Measurements from ENCODE around the gene DEK. TPM values are rescaled to one million over a fixed set of nuclear protein-coding genes. Genes with fewer than 3 reads are reported as not detected.

The DEK gene
- total RNA-seq, 2 donors from 2014 or later, result 72.6 to 130 TPM

DNA sequence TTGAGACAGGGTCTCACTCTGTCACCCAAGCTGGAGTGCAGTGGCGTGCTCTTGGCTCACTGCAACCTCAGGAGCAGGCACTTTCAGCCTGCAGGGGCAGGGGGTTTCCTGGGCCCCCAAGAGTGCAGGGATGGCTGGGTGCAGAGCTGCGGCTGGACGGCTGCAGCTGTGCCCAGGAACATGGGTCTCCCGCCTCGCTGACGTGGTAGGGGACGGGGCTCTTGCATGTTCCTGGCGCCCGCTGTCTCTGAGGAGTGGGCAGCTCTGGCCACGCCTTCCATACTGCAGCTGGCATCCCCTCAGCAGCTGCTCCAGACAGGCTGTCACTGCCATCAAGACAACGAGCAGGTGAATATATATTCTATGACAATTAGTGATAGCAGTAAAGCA is 2.2 kb upstream of the DEK start:
- Histone ChIP-seq H3K9me3 (no peaks in the 10 kb centered on the region), H3K27ac (no peak overlapping the region), H3K4me3 (no peak overlapping the region), H3K36me3 (no peaks in the 10 kb centered on the region), H3K27me3 (replicated peaks; ENCODE audit: insufficient read depth) (no peaks in the 10 kb centered on the region), H3K4me1 (ENCODE audit: control insufficient read depth in 1 of 2, low read depth in 2 of 2) (peaks cover 5 to 14% of the 10 kb centered on the region in 2 donors)
- ATAC-seq (ENCODE audit: insufficient number of reproducible peaks, low FRiP score, low read depth), result no peak
- no peak for DNase-seq (ENCODE audit: low spot score)
- TF ChIP-seq, protein P1, sequence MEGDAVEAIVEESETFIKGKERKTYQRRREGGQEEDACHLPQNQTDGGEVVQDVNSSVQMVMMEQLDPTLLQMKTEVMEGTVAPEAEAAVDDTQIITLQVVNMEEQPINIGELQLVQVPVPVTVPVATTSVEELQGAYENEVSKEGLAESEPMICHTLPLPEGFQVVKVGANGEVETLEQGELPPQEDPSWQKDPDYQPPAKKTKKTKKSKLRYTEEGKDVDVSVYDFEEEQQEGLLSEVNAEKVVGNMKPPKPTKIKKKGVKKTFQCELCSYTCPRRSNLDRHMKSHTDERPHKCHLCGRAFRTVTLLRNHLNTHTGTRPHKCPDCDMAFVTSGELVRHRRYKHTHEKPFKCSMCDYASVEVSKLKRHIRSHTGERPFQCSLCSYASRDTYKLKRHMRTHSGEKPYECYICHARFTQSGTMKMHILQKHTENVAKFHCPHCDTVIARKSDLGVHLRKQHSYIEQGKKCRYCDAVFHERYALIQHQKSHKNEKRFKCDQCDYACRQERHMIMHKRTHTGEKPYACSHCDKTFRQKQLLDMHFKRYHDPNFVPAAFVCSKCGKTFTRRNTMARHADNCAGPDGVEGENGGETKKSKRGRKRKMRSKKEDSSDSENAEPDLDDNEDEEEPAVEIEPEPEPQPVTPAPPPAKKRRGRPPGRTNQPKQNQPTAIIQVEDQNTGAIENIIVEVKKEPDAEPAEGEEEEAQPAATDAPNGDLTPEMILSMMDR (IDR thresholded peaks at IDR 0.05), result no peak

DNA sequence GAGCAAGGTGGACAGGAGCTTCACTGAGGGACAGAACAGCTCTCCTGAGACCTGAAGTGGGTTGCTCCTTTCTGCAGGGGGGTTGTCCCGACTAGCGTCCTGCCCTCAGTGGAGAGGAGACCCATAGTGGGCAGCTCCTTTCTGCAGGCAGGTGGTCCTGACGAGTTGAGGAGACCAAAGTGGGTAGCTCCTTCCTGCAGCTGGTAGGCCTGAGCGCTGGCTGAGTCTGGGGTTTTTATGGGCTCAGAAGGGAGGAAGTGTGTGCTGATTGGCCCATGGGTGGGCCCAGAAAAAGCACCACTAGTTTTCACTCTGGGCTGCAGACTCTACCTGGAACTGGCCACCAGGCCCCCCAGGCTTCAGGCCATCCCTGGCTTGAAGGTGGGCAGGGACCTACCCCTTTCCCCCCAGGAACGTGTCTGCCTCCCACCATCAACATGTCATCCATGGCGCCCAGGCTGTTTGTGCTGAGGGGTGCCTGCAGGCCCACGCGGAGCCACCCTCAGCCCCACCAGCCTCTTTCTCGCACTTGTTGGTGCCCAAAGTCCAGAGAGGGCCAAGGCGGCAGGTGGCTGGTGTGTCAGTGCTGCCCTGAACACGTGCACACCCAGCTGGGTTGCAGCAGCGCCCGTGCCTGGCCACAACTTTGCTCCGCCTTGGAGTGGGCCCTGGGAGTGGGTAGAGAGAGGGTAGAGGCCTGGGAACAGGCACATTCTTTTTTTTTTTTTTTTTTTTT is 1.6 kb upstream of the DEK start:
- Histone ChIP-seq H3K4me1 (ENCODE audit: control insufficient read depth in 1 of 2, low read depth in 2 of 2) (peaks cover 5 to 17% of the 10 kb centered on the region in 2 donors), H3K36me3 (no peaks in the 10 kb centered on the region), H3K4me3 (no peak overlapping the region), H3K9me3 (no peaks in the 10 kb centered on the region), H3K27ac (no peak overlapping the region), H3K27me3 (replicated peaks; ENCODE audit: insufficient read depth) (no peaks in the 10 kb centered on the region)
- ATAC-seq (ENCODE audit: insufficient number of reproducible peaks, low FRiP score, low read depth) (no peak), DNase-seq (ENCODE audit: low spot score) (no peak)
- TF ChIP-seq, protein P1 (IDR thresholded peaks at IDR 0.05), result no peak

DNA sequence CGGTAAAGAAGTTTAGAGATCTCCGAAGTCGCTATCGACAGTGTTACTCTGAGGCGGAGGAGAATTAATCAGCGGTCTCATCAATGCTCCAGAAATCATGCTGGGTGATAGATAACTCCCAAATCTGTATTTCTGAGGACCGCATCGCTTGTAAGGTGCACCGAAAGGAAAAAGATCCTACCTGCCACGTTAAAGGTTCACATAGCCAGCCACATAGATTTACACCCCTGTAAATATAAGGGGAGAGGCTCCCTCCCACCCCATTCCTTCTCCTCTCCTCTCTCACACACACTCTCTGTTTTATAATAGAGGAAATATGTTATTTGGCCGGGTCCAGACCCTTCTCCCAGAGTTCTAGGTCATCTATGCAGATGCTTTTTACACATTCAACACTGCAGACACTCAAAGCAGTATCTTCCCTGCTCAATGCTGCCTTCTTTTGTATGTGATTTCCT is 620 bp upstream of the DEK start:
- TF ChIP-seq, protein P1 (IDR thresholded peaks at IDR 0.05), result no peak
- peaks cover 12 to 24% of the 10 kb centered on the region in 2 donors for H3K4me1 ChIP-seq (ENCODE audit: control insufficient read depth in 1 of 2, low read depth in 2 of 2)
- no peaks in the 10 kb centered on the region for H3K27me3 ChIP-seq (replicated peaks; ENCODE audit: insufficient read depth)
- no peak for ATAC-seq (ENCODE audit: insufficient number of reproducible peaks, low FRiP score, low read depth)
- H3K27ac ChIP-seq, result peak overlapping the region; percentile 93 to 97
- H3K9me3 ChIP-seq, result no peaks in the 10 kb centered on the region
- peak overlapping the region; percentile 85 for H3K4me3 ChIP-seq
- no peaks in the 10 kb centered on the region for H3K36me3 ChIP-seq
- no peak for DNase-seq (ENCODE audit: low spot score)

DNA sequence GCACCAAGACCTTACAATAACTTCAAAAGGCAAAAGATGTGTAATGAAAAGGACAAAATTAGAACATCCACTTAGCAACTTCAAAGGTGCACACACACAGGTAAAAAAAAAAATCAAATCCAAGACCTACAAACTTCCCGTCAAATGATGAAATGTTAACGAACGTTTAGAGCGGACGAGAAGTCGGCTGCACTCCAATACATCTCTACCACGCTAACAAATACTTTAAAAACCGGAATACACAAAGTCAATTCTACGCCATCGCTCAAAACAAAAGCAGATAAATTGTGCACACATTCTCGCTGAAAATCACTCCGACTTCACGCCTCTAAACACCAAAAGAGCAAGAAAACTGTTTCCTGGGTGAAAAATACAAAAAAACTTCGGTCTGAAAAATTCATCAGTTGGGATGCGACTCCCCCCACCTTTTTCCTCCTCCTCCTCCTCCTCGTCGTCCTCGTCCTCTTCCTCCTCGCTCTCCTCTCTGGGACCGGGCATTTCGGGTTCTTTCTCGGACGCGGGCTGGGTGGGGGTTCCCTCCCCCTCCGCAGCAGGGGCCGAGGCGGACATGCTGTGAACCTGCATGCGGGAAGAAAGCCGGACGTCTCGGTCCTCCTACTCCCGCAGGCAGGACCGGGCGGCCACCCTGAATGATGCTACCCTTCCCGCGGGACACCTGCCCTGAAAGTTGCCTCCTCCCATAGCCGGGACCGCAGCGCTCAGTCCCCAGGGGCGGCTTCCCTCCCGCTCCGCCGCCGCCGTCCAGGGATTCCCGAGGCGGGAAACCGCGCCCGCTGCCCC is 712 bp downstream of the DEK start:
- Histone ChIP-seq H3K27me3 (replicated peaks; ENCODE audit: insufficient read depth) (no peaks in the 10 kb centered on the region), H3K4me1 (ENCODE audit: control insufficient read depth in 1 of 2, low read depth in 2 of 2) (peaks cover 17 to 24% of the 10 kb centered on the region in 2 donors), H3K4me3 (peak overlapping the region; percentile 85), H3K36me3 (no peaks in the 10 kb centered on the region), H3K9me3 (no peaks in the 10 kb centered on the region), H3K27ac (peak overlapping the region; percentile 93 to 97)
- TF ChIP-seq, protein P1 (IDR thresholded peaks at IDR 0.05), result no peak
- DNase-seq (ENCODE audit: low spot score), result no peak
- ATAC-seq (ENCODE audit: insufficient number of reproducible peaks, low FRiP score, low read depth), result peak; percentile 12

DNA sequence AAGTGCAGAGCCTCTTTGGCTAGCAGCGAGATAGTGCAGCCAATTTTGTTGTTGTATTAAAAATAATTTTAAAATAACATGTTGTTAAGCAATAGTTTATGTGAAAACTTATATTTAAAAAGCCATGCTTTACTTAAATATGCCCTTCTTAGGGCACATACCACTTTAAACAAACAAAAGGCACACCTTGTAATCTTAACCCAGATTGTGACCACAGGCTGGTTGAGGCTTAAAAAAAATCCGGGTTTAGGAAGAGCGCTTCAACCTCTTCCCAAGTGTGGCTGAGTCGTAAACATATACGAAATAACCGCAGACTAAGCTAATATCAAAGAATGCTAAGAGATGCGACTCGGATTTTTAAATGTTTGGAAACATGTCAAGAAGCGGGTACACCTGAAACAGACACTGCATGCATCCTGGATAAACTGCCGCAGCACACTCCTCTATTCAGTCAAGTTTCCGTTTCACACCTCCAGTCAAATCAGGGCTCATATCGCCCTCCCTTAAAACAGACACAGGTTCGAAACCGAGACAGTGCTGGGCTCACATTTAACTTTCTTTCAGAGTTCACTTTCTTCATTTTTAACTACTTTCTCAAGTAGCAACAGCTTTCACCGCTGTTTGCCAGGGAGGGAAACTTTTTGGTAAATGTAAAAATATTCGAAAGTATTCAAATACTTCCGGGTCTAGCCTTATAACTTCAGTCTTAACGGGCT is 1.5 kb downstream of the DEK start:
- DNase-seq (ENCODE audit: low spot score), result no peak
- no peak for ATAC-seq (ENCODE audit: insufficient number of reproducible peaks, low FRiP score, low read depth)
- Histone ChIP-seq H3K4me1 (ENCODE audit: control insufficient read depth in 1 of 2, low read depth in 2 of 2) (peaks cover 17 to 24% of the 10 kb centered on the region in 2 donors), H3K27me3 (replicated peaks; ENCODE audit: insufficient read depth) (no peaks in the 10 kb centered on the region), H3K9me3 (no peaks in the 10 kb centered on the region), H3K27ac (no peak overlapping the region), H3K4me3 (peak overlapping the region; percentile 85), H3K36me3 (no peaks in the 10 kb centered on the region)
- TF ChIP-seq, protein P1 (IDR thresholded peaks at IDR 0.05), result no peak

All from thoracic aorta (tissue), 2 donors.